ENCODE data around the gene NCBP2L.
"Not testable (repeated sequence)": the region's sequence is repeated elsewhere in the genome, so short reads cannot be mapped to it uniquely, and the experiment has no call there.

NCBP2L gene

GRCh38 chrX:107776649-107777535, 641 bp upstream of the NCBP2L start:
- TF ChIP-seq CTCF (IDR thresholded peaks at IDR 0.05; ENCODE audit: extremely low read depth, insufficient read depth, missing control alignments) = peak; percentile 82
- in situ Hi-C loops (cut with MboI; ENCODE audit: low pct_unique_long_range_greater_than_20kb, low sequenced_read_pairs, unreplicated experiment) = loop anchor here (5.0 kb wide), 1 partner anchor 120 kb away; no protein-coding TSS in a partner anchor
- DNase-seq (ENCODE audit: low spot score) = peak; percentile 85

DNA sequence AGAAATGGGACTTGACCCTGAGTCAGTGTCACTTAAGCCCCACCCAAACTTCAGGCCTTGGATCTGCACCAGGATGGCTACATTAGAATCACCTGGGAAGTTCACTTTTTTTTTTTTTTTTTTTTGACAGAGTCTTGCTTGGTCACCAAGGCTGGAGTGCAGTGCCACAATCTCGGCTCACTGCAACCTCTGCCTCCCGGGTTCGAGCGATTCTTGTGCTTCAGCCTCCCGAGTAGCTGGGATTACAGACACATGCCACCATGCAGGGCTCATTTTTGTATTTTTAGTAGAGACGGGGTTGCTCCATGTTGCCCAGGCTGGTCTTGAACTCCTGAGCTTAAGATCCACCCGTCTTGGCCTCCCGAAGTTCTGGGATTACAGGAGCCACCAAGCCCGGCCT, 3.0 kb downstream of the NCBP2L start:
- in situ Hi-C loops (cut with MboI; ENCODE audit: low pct_unique_long_range_greater_than_20kb, low sequenced_read_pairs, unreplicated experiment) = no loop called here
- DNase-seq (ENCODE audit: low spot score) = no peak
- no peak for TF ChIP-seq CTCF (IDR thresholded peaks at IDR 0.05; ENCODE audit: extremely low read depth, insufficient read depth, missing control alignments)

GRCh38 chrX:107787827-107788226, 10.3 kb downstream of the NCBP2L start:
- in situ Hi-C loops (cut with MboI; ENCODE audit: low pct_unique_long_range_greater_than_20kb, low sequenced_read_pairs, unreplicated experiment) = no loop called here
- no peak for DNase-seq (ENCODE audit: low spot score)
- TF ChIP-seq CTCF (IDR thresholded peaks at IDR 0.05; ENCODE audit: extremely low read depth, insufficient read depth, missing control alignments) = no peak

DNA sequence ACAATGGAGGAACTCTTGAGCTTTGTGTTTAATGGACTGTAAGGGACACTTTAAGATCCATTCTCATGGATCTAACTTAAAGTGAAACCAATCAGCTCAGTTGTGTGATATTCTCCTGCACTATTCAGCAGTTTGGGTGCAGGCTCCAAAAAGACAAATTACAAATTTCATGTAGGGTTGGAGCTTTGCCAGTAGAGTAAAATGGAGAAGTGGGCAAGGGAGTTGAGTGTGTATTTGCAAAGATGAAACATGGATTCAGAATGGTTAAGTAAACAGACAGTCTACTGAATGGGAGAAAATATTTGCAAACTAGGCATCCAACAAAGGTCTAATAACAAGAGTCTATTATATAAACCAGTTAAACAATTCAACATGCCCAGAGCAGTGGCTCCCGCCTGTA, 26.9 kb downstream of the NCBP2L start:
- in situ Hi-C loops (cut with MboI; ENCODE audit: low pct_unique_long_range_greater_than_20kb, low sequenced_read_pairs, unreplicated experiment) = no loop called here
- DNase-seq (ENCODE audit: low spot score) = no peak
- TF ChIP-seq CTCF (IDR thresholded peaks at IDR 0.05; ENCODE audit: extremely low read depth, insufficient read depth, missing control alignments) = no peak

DNA sequence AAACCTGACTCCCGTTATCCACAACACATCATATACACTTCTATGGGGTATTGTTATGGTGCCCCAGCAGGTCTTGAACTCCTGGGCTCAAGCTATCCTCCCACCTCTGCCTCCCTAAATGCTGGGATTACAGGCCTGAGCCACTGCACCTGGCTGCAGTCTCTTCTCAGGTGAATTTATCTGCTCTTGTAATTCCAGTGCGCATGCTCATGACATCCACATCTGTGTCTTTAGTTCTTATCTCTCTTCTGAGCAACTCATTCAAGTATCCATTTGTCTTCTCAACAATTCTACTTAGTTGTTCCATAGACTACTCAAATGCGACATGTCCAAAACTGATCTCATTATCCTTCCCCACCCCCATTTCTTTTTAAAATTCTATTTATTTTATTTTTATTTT, 27.6 kb downstream of the NCBP2L start:
- in situ Hi-C loops (cut with MboI; ENCODE audit: low pct_unique_long_range_greater_than_20kb, low sequenced_read_pairs, unreplicated experiment) = no loop called here
- TF ChIP-seq CTCF (IDR thresholded peaks at IDR 0.05; ENCODE audit: extremely low read depth, insufficient read depth, missing control alignments) = no peak
- no peak for DNase-seq (ENCODE audit: low spot score)

GRCh38 chrX:107810053-107810452, 32.5 kb downstream of the NCBP2L start:
- in situ Hi-C loops (cut with MboI; ENCODE audit: low pct_unique_long_range_greater_than_20kb, low sequenced_read_pairs, unreplicated experiment); DNase-seq (ENCODE audit: low spot score): not testable (repeated sequence)

DNA sequence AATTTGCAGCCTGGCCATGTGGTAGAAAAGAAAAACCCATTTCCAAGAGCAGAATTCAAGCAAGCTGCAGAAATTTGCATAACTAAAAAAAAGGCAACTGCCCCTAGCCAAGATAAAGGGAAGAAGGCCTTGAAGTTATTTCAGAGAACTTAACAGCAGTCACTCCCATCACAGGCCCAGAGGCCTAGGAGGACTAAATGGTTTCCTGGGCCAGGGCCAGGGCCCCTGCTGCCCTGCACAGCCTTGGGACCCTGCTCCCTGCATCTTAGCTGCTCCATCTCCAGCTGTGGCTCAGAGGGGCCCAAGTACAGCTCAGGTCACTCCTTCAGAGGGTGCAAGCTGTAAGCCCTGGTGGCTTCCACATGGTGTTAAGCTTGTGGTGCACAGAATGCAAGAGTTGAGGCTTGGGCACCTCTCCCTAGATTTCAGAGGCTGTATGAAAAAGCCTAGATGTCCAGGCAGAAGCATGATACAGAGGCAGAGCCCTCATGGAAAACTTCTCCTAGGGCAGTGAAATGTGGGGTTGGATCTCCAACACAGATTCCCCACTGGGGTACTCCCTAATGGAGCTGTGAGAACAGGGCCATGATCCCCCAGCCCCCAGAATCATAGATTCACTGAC, 41.5 kb downstream of the NCBP2L start:
- no peak for DNase-seq (ENCODE audit: low spot score)
- TF ChIP-seq CTCF (IDR thresholded peaks at IDR 0.05; ENCODE audit: extremely low read depth, insufficient read depth, missing control alignments) = no peak
- in situ Hi-C loops (cut with MboI; ENCODE audit: low pct_unique_long_range_greater_than_20kb, low sequenced_read_pairs, unreplicated experiment) = no loop called here
